GM12891 (cell line): ENCODE measurements around the gene PDE6A.

Experiments used
- DNase-seq: peaks from one replicate; pipeline ENCODE4 v3.0.0; 2011; ENCODE audit warnings: low spot score; ENCODE audit not compliant: insufficient read length
- FAIRE-seq: peaks from 2 replicates; lab custom pipeline; 2011; peaks lifted over from hg19 to GRCh38; lab: Jason Lieb, UNC
- PAX5 ChIP-seq: IDR thresholded peaks from 2 replicates; pipeline ENCODE4 v1.6.1; 2011; ENCODE audit warnings: low read length, moderate library complexity, mild to moderate bottlenecking; ENCODE audit not compliant: insufficient read depth, severe bottlenecking
- POLR2A ChIP-seq: IDR thresholded peaks from 2 replicates; pipeline ENCODE4 v1.6.1; 2011; ENCODE audit warnings: low read depth, low read length, control low read depth
- POLR2AphosphoS5 ChIP-seq: IDR thresholded peaks from 2 replicates; pipeline ENCODE4 v1.6.1; 2011; ENCODE audit warnings: low read depth, low read length, control low read depth
- POU2F2 ChIP-seq: IDR thresholded peaks from 2 replicates; pipeline ENCODE4 v1.6.1; 2011; ENCODE audit warnings: low read depth, mild to moderate bottlenecking, control low read depth, low read length, moderate library complexity
- SPI1 ChIP-seq: IDR thresholded peaks from 2 replicates; pipeline ENCODE4 v1.6.1; 2011; ENCODE audit warnings: low read depth, low read length, control low read depth
- TAF1 ChIP-seq: IDR thresholded peaks from 2 replicates; pipeline ENCODE4 v1.6.1; 2011; ENCODE audit warnings: low read depth, low read length, control low read depth

Gene PDE6A

DNA sequence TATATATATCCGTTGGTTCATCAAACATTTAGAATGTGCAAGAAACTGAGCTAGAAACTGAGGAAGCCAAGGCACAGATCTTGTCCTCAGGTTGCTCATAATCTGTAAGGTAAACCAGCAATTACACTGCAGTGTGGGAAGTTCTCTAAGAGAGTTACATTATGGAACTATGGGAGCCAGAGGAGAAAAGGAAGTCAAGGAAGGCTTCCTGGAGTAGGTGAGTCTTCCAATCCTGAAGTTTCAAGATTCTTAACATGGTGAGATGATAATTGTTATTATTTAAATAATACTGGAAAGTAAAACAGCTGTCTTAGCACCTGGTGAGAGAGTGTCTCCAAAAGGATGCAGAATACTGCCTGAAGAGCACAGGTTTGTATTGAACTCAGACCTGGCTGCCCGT, 44.2 kb downstream of the PDE6A start:
- FAIRE-seq (no peak), DNase-seq (no peak)
- no peak for TF ChIP-seq SPI1
- no peak for TF ChIP-seq PAX5
- TF ChIP-seq POLR2A: no peak
- no peak for TF ChIP-seq POLR2AphosphoS5
- no peak for TF ChIP-seq TAF1
- TF ChIP-seq POU2F2: no peak

DNA sequence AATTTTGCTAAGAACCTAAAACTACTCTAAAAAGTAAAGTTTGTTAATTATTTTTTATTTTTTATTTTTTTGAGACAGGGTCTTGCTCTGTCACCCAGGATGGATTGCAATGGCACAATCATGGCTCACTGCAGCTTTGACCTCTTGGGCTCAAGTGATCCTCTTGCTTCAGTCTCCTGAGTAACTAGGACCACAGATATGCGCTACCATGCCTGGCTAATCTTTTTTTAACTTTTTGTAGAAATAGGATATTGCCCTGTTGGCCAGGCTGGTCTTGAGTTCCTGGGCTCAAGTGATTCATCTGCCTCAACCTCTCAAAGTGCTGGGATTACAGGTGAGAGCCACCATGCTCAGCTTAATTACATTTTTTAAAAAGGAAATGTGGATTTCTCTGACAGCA, 45.8 kb downstream of the PDE6A start:
- FAIRE-seq (no peak), DNase-seq (no peak)
- TF ChIP-seq TAF1: no peak
- no peak for TF ChIP-seq POLR2A
- TF ChIP-seq PAX5: no peak
- no peak for TF ChIP-seq SPI1
- TF ChIP-seq POU2F2: no peak
- TF ChIP-seq POLR2AphosphoS5: no peak

DNA sequence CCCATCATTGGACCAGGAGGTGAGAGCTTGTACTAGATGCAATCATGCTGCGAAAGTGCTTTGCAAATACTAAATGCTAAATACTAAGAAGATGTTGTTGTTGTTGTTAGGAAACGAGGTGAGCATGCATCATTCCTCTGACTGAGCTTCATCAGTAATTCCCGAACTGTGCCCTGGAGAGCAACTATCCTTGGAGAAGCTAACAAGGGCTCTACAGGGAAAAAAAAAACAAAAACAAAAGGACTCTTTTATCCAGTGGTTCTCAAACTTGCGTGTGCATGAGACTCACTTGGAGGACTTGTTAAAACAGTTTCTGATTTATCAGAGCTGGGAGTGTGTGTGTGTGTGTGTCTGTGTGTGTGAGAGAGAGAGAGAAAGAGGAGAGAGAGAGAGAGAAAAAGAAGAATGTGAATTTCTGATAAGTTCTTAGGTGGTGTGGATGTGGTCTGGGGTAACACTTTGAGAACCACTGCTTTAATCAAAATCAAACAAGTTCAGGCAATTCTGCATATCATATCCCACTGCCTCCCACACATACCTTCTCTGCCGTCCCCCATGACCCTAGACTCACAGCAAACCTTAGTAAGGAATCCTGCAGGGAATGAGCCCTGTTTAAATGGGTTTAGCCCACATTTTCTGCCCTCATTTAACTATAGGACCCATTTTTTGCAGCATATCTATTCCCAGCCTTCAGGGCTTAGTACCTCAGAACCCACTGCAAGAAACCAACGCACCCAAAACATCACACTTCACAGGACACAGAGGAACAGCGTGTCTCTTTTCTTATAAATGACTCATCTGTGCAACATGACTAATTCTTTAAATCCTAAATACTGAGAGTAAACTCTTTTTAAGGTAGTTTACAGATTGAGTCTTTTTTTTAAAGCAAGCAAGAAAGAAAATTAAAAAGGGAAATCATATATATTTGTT, 48.9 kb downstream of the PDE6A start:
- no peak for TF ChIP-seq POU2F2
- no peak for TF ChIP-seq POLR2AphosphoS5
- no peak for TF ChIP-seq POLR2A
- TF ChIP-seq TAF1: no peak
- no peak for TF ChIP-seq PAX5
- TF ChIP-seq SPI1: no peak
- no peak for FAIRE-seq
- DNase-seq: no peak

DNA sequence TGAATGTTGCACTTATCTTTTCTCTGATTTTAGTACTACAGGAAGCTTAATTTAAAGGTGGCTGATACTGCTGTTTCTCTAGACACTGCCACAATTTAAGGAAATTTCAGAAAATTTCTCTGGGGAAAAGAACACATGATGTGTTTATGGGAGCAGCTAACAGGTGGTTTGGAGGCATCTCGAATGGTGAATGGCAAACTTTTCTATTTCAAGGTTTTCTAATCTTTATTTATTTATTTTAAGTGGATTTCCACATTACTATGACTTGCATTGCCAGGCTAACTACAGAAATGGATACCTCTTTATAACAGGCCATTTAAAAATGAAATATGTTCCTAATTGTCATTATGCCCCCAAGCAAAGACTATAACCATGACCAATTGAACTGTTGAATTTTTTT, 50.4 kb downstream of the PDE6A start:
- FAIRE-seq: no peak
- TF ChIP-seq PAX5 (no peak), POLR2AphosphoS5 (no peak), TAF1 (no peak)

DNA sequence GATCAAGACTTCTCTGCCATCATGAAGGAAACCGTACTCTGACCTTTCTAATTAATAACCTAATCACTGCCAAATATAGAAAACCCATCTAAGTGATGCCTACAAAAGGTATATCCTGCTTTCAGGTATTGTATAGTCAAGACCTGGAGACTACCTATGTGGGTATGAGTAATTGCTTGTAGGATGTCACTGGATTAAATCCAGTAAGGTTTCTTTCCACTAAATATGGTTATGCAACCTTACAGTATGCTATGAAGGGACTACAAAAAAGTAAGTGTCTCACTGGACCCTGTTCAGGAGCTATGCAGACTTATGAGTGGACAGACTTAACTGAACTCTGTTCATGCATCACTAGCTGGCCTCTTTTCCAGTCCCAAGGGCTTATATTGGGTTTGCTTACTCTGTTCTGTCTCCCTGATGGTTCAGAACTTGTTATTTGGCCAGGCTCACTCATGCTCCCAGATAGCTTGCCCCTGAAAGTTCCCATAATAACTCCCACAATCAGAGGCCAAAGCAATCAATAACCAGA, 51.1 kb downstream of the PDE6A start:
- FAIRE-seq (no peak), DNase-seq (no peak)
- TF ChIP-seq POU2F2 (no peak), POLR2A (no peak)

More for the DNA sequence above, 50.4 kb downstream of the PDE6A start:
- no peak for DNase-seq

DNA sequence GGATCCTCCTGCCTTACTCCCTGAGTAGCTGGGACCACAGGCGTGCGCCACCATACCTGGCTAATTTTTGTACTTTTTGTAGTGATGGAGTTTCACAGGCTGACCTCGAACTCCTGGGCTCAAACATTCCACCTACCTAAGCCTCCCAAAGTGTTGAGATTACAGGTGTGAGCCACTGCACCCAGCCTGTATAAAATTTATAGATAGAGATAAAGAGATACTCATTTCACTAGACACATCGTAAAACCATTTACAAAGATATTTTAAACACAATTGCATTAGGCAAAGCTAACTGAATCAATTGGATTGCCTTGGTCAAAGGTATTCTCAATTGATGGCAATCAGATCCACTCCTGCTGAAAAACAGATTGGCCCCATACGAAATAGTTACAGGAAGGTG, 52.0 kb downstream of the PDE6A start:
- no peak for DNase-seq
- TF ChIP-seq POLR2A (no peak), SPI1 (no peak), TAF1 (no peak), POU2F2 (no peak), POLR2AphosphoS5 (no peak), PAX5 (no peak)
- no peak for FAIRE-seq

DNA sequence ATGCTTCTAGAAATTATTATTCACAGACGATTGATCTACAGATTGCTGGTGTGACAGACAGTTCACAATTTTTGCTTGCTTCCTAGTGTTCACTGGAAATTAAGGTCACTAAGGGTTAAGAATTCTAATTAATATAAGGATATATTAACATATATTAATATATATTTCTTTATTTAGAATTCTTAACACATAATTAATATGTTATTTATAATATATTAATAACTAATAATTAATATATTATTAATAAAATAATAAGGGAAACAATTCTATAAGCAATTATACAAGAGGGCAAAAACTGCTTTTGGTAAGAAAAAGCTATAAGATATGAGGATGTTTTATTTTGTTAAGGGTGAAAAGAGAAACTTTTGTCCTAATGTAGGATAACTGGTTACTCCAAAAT, 56.3 kb downstream of the PDE6A start:
- TF ChIP-seq SPI1 (no peak), POLR2A (no peak), TAF1 (no peak), POU2F2 (no peak), POLR2AphosphoS5 (no peak), PAX5 (no peak)
- no peak for FAIRE-seq
- no peak for DNase-seq

DNA sequence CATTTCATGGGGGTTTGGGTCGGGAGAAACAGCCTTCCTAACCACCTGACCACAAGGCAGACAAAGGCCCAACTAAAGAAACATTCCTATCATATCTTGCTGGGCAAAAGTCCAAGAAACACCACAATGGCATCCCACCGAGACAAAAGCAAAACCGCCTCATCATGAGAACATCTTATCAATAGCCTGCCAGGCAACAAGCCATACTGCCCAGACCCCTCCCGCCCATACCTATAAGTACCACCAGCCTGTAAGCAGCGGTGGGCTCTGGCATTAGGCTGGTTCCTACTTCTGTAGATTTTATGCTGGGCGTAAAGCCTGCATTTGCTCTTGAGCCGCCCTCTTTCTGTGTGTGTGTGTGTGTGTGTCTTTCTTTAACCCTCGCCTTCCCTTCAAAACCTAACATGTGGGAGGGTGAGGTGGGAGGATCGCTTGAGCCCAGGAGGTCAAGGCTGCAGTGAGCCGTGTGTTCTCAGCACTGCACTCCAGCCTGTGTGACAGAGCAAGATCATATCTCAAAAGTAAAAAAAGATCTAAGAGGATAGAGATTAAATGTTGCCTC, 56.9 kb downstream of the PDE6A start:
- TF ChIP-seq POLR2AphosphoS5: no peak
- no peak for TF ChIP-seq TAF1
- TF ChIP-seq PAX5: no peak
- TF ChIP-seq POU2F2: no peak
- no peak for TF ChIP-seq POLR2A
- no peak for TF ChIP-seq SPI1
- DNase-seq (no peak), FAIRE-seq (no peak)

DNA sequence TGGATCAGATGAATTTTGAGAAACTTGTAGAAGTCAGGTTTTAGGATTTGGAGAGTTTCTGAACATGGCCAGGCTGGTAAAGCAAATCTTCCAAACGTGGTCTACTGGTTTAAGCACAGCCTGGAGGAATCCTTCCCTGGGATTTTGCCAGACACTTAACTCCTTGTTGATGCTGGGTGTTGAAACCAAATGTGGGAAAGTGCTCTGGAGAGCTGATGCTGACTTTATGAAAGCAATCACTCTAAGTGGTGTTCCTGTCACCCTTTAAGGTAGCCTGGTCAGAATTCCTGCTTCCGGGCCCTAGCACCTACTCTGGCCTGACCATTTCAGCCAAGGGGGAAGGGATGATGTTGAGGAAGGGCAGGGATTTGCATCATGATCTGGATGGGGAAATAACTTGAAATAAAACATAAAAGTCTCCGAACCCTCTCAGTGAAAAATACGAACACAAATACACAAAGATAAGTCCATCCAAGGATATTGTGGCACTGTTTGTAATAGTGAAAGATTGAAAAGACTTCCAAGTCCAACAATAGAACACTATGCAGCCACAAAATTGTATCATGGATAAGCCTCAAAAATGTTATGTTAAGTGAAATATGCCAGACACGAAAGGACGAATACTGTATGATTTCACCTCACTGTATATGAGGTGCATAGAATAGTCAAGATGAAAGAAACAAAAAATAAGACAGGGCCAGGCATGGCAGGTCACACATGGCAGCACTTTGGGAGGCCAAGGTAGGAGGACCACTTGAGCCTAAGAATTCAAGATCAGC, 57.7 kb downstream of the PDE6A start:
- FAIRE-seq (no peak), DNase-seq (no peak)
- TF ChIP-seq TAF1 (no peak), POU2F2 (no peak), PAX5 (no peak), POLR2AphosphoS5 (no peak), SPI1 (no peak), POLR2A (no peak)
